H1 (cell line): Measurements from ENCODE around the gene ZHX3. TPM values are rescaled to one million over a fixed set of nuclear protein-coding genes. Genes with fewer than 3 reads are reported as not detected.

Experiments
- CTCF ChIA-PET: fragments of 300-600 bp; sonication (Branson Sonifier 250); formaldehyde crosslinking; loops from one replicate; lab custom pipeline; 2021; ENCODE audit not compliant: partially characterized antibody; lab: Charles Lee
- POLR2A ChIA-PET: fragments of 300-600 bp; sonication (Branson Sonifier 250); formaldehyde crosslinking; loops from one replicate; lab custom pipeline; 2021; ENCODE audit warnings: inconsistent platforms; ENCODE audit not compliant: partially characterized antibody; lab: Charles Lee
- DNase-seq, 2 experiments: peaks; one replicate each; pipeline versions ENCODE4 v3.0.0 to v3.0.0-alpha.2; 2010 to 2022; ENCODE audit warnings: low spot score in 2 of 2, low read depth in 1 of 2, mixed read lengths in 1 of 2
- FAIRE-seq: peaks from 2 replicates; lab custom pipeline; 2011; peaks lifted over from hg19 to GRCh38; lab: Jason Lieb, UNC
- H2AFZ ChIP-seq: 2 replicates; pipeline ENCODE4 v1.8.1; 2012; ENCODE audit warnings: low read length, inconsistent platforms
- H2AK5ac ChIP-seq: 2 replicates; pipeline ENCODE4 v1.6.1; 2013; ENCODE audit warnings: low read depth, low read length
- H2BK120ac ChIP-seq: replicated peaks from 2 replicates; pipeline ENCODE3; 2013; ENCODE audit warnings: low read depth, low read length, inconsistent platforms
- H2BK12ac ChIP-seq: 2 replicates; pipeline ENCODE4 v1.6.1; 2013; ENCODE audit warnings: low read depth, low read length
- H2BK15ac ChIP-seq: 2 replicates; pipeline ENCODE4 v1.6.1; 2013; ENCODE audit warnings: low read length
- H2BK20ac ChIP-seq: 2 replicates; pipeline ENCODE4 v1.6.1; 2013; ENCODE audit warnings: low read length
- H2BK5ac ChIP-seq: 2 replicates; pipeline ENCODE4 v1.6.1; 2013; ENCODE audit warnings: low read depth, low read length
- H3K14ac ChIP-seq: 2 replicates; pipeline ENCODE4 v1.6.1; 2013; ENCODE audit warnings: inconsistent platforms; ENCODE audit not compliant: insufficient read length
- H3K18ac ChIP-seq: 2 replicates; pipeline ENCODE4 v1.6.1; 2013; ENCODE audit warnings: low read length; ENCODE audit errors: extremely low read depth
- H3K23ac ChIP-seq: 2 replicates; pipeline ENCODE4 v1.6.1; 2013; ENCODE audit warnings: inconsistent platforms; ENCODE audit not compliant: insufficient read length
- H3K23me2 ChIP-seq: 2 replicates; pipeline ENCODE4 v1.6.1; 2013; ENCODE audit warnings: low read depth, low read length
- H3K27ac ChIP-seq: 2 replicates; pipeline ENCODE4 v1.6.1; 2011; ENCODE audit warnings: low read depth, low read length, inconsistent platforms
- H3K27me3 ChIP-seq, 4 experiments: replicated peaks in 1 of 4; 1 replicate in 1 of 4; 2 replicates in 3 of 4; pipeline versions ENCODE4 v1.6.1 to v1.8.1; 2011 to 2013; ENCODE audit warnings: low read length in 3 of 4, mild to moderate bottlenecking in 3 of 4, inconsistent platforms in 2 of 4, mixed read lengths in 2 of 4, moderate library complexity in 1 of 4; ENCODE audit not compliant: control insufficient read depth in 3 of 4, insufficient read depth in 3 of 4; ENCODE audit errors: extremely low read depth in 1 of 4
- H3K36me3 ChIP-seq, 4 experiments: 2 replicates each; pipeline versions ENCODE4 v1.6.1 to v1.8.1; 2011 to 2013; ENCODE audit warnings: mild to moderate bottlenecking in 4 of 4, low read length in 3 of 4, moderate library complexity in 2 of 4, control low read depth in 1 of 4, inconsistent platforms in 1 of 4; ENCODE audit not compliant: insufficient read depth in 4 of 4, control insufficient read depth in 2 of 4
- H3K4ac ChIP-seq: replicated peaks from 2 replicates; pipeline ENCODE3; 2013; ENCODE audit warnings: low read length, low read depth, mixed read lengths, inconsistent platforms; ENCODE audit not compliant: insufficient read length
- H3K4me1 ChIP-seq, 4 experiments: replicated peaks in 1 of 4; 1 replicate in 1 of 4; 2 replicates in 3 of 4; pipeline versions ENCODE4 v1.6.1 to v1.8.1; 2011 to 2013; ENCODE audit warnings: low read length in 3 of 4, inconsistent platforms in 2 of 4, mixed read lengths in 1 of 4; ENCODE audit not compliant: insufficient read depth in 4 of 4, control insufficient read depth in 3 of 4
- H3K4me2 ChIP-seq, 2 experiments: 2 replicates each; pipeline versions ENCODE4 v1.6.1 to v1.8.1; 2011 to 2013; ENCODE audit warnings: low read depth in 2 of 2, low read length in 2 of 2, control low read depth in 1 of 2, inconsistent platforms in 1 of 2, mild to moderate bottlenecking in 1 of 2; ENCODE audit not compliant: insufficient read depth in 1 of 2
- H3K4me3 ChIP-seq, 4 experiments: fragments of 200-600, 300-600 bp in 1 of 4; sonication (generic), shearing (Covaris generic), sonication (Bioruptor Twin) in 1 of 4; 2 replicates each; pipeline versions ENCODE4 v1.5.1 to v1.8.1; 2011 to 2016; ENCODE audit warnings: low read length in 4 of 4, low read depth in 3 of 4, control low read depth in 2 of 4, inconsistent platforms in 2 of 4, mild to moderate bottlenecking in 2 of 4, mixed read lengths in 1 of 4, moderate library complexity in 1 of 4; ENCODE audit not compliant: insufficient read depth in 2 of 4; ENCODE audit errors: extremely low read depth in 1 of 4
- H3K56ac ChIP-seq: replicated peaks from 2 replicates; pipeline ENCODE3; 2013; ENCODE audit warnings: low read depth, mild to moderate bottlenecking, mixed read lengths, low read length, inconsistent platforms; ENCODE audit not compliant: insufficient read length
- H3K79me1 ChIP-seq: 2 replicates; pipeline ENCODE4 v1.6.1; 2013; ENCODE audit warnings: low read depth, low read length, control low read depth
- H3K79me2 ChIP-seq, 2 experiments: 2 replicates each; pipeline versions ENCODE4 v1.6.1 to v1.8.1; 2012 to 2013; ENCODE audit warnings: low read length in 2 of 2, mild to moderate bottlenecking in 2 of 2, inconsistent platforms in 1 of 2; ENCODE audit not compliant: insufficient read depth in 2 of 2, control insufficient read depth in 1 of 2
- H3K9ac ChIP-seq, 4 experiments: replicated peaks in 1 of 4; 1 replicate in 1 of 4; 2 replicates in 3 of 4; pipeline versions ENCODE4 v1.6.1 to v1.8.1; 2011 to 2013; ENCODE audit warnings: low read depth in 3 of 4, low read length in 3 of 4, control low read depth in 2 of 4, mild to moderate bottlenecking in 2 of 4, moderate library complexity in 2 of 4, inconsistent platforms in 1 of 4; ENCODE audit errors: extremely low read depth in 1 of 4
- H3K9me3 ChIP-seq, 2 experiments: 2 replicates each; pipeline versions ENCODE4 v1.6.1 to v1.8.1; 2012 to 2013; ENCODE audit warnings: mild to moderate bottlenecking in 2 of 2, moderate library complexity in 2 of 2, control low read depth in 1 of 2, inconsistent platforms in 1 of 2, low read depth in 1 of 2, low read length in 1 of 2, mixed read lengths in 1 of 2; ENCODE audit not compliant: insufficient read depth in 2 of 2
- H4K20me1 ChIP-seq, 2 experiments: replicated peaks in 1 of 2; 2 replicates each; pipeline versions ENCODE3 to v1.8.1; 2011 to 2013; ENCODE audit warnings: inconsistent platforms in 2 of 2, low read length in 2 of 2, mild to moderate bottlenecking in 1 of 2; ENCODE audit not compliant: insufficient read depth in 2 of 2, control insufficient read depth in 1 of 2
- H4K5ac ChIP-seq: 2 replicates; pipeline ENCODE4 v1.6.1; 2013; ENCODE audit warnings: low read length, low read depth, mixed read lengths, inconsistent platforms; ENCODE audit not compliant: insufficient read length
- H4K8ac ChIP-seq: 2 replicates; pipeline ENCODE4 v1.8.0; 2013; ENCODE audit warnings: mild to moderate bottlenecking, moderate library complexity, low read length, inconsistent platforms; ENCODE audit not compliant: insufficient read depth; ENCODE audit errors: extremely low read depth
- H4K91ac ChIP-seq: replicated peaks from 2 replicates; pipeline ENCODE3; 2013; ENCODE audit warnings: low read length, mixed read lengths, inconsistent platforms; ENCODE audit not compliant: insufficient read length
- CBX5 ChIP-seq: fragments of 300-800, 300-1000 bp; sonication (generic); IDR thresholded peaks from 2 replicates; pipeline ENCODE4 v1.7.1; 2016; ENCODE audit warnings: antibody characterized with exemption, low read length, low read depth
- E2F6 ChIP-seq: IDR thresholded peaks from 2 replicates; pipeline ENCODE4 v1.6.1; 2012; ENCODE audit warnings: inconsistent platforms
- EGR1 ChIP-seq: IDR thresholded peaks from 2 replicates; pipeline ENCODE4 v1.6.1; 2011; ENCODE audit warnings: low read depth, low read length, borderline replicate concordance
- EZH2 ChIP-seq: fragments of 200-600 bp; sonication (generic); IDR thresholded peaks from 2 replicates; pipeline ENCODE4 v1.7.1; 2012; ENCODE audit warnings: low read depth, mild to moderate bottlenecking, moderate library complexity, low read length, inconsistent platforms; ENCODE audit not compliant: severe bottlenecking
- GTF2F1 ChIP-seq: IDR thresholded peaks from 2 replicates; pipeline ENCODE4 v1.6.1; 2012; ENCODE audit warnings: low read depth, low read length, improper control_type of control experiment, borderline replicate concordance
- JUND ChIP-seq: IDR thresholded peaks from 2 replicates; pipeline ENCODE4 v1.6.1; 2011; ENCODE audit warnings: mild to moderate bottlenecking, improper control_type of control experiment, low read length
- NANOG ChIP-seq: IDR thresholded peaks from 2 replicates; pipeline ENCODE4 v1.6.1; 2011; ENCODE audit warnings: low read length, low read depth, mild to moderate bottlenecking, inconsistent platforms; ENCODE audit not compliant: insufficient read depth, poor library complexity, severe bottlenecking
- NRF1 ChIP-seq: IDR thresholded peaks from 2 replicates; pipeline ENCODE4 v1.6.1; 2011; ENCODE audit warnings: mild to moderate bottlenecking, low read depth, low read length, improper control_type of control experiment
- POLR2AphosphoS5 ChIP-seq: IDR thresholded peaks from 2 replicates; pipeline ENCODE4 v1.6.1; 2011; ENCODE audit warnings: low read depth, low read length
- TAF1 ChIP-seq: IDR thresholded peaks from 2 replicates; pipeline ENCODE4 v1.6.1; 2011; ENCODE audit warnings: mild to moderate bottlenecking, low read depth, low read length
- TCF12 ChIP-seq: IDR thresholded peaks from 2 replicates; pipeline ENCODE4 v1.6.1; 2011; ENCODE audit warnings: low read depth, mild to moderate bottlenecking, low read length
- TEAD4 ChIP-seq: IDR thresholded peaks from 2 replicates; pipeline ENCODE4 v1.6.1; 2012; ENCODE audit warnings: low read depth, low read length, inconsistent platforms, mixed read lengths
- WGBS, 2 experiments: shearing (Covaris generic) in 1 of 2; methylation state at CpG; one replicate each; pipeline versions ENCODE4 v1.1.6 to v1.1.7; 2013 to 2015; ENCODE audit warnings: low lambda C conversion rate in 2 of 2, mixed read lengths in 2 of 2, inconsistent platforms in 1 of 2, low coverage in 1 of 2, missing lambda C conversion rate in 1 of 2; ENCODE audit not compliant: insufficient replicate concordance in 2 of 2, insufficient coverage in 1 of 2, insufficient read length in 1 of 2; ENCODE audit errors: extremely low coverage in 1 of 2, missing lambda C conversion rate in 1 of 2; 5-methylcytosine and 5-hydroxymethylcytosine counted together
- polyA plus RNA-seq, 7 experiments: library from polyadenylated mRNA; depleted of rRNA in 3 of 7; stranded (reverse) in 5 of 7; unstranded in 2 of 7; fragments of >200 nt in 5 of 7; fragments of 200-250 nt in 2 of 7; gene quantifications; 1 replicate in 5 of 7; 2 replicates in 1 of 7; 4 replicates in 1 of 7; pipeline versions ENCODE4 v1.2.1 to v1.2.3, GENCODE V29; 2011 to 2013; ENCODE audit warnings: missing spikeins in 2 of 7, mixed read lengths in 2 of 7
- total RNA-seq: library from RNA; stranded (reverse); fragmentation: NEBNext Ultra II Directional; extraction: Animal tissue kit (Norgen Biotek cat#: 25700); gene quantifications from 2 replicates; pipeline ENCODE4 v1.2.1, GENCODE V29; 2021

The ZHX3 gene
- total and polyA plus RNA-seq, 2 of the 8 experiments (the other 6 are each of a cell fraction or from before 2014, with no cell fraction given), result 1.00 to 7.8 TPM

- CTCF ChIA-PET, result interaction anchor here (0.7 to 8.6 kb wide), 5 partner anchors 9 to 97 kb away, joined by 3 to 68 read pairs (median 4); partner anchors contain the start of gene LPIN3
- Histone ChIP-seq H3K9me3 (no peaks in the 10 kb centered on the region), H3K27me3 (peaks cover 5 to 20% (median 15%) of the 10 kb centered on the region in 4 experiments; a peak in 6 of 7 replicates), H2BK12ac (no peak overlapping the region), H3K4me1 (peaks cover 0 to 4% (median 3%) of the 10 kb centered on the region in 4 experiments; a peak in 6 of 7 replicates), H3K9ac (no peak overlapping the region), H3K79me2 (no peaks in the 10 kb centered on the region), H2AFZ (no peak overlapping the region), H4K20me1 (peaks cover 0 to 1% of the 10 kb centered on the region in 2 experiments), H4K8ac (no peak overlapping the region), H4K5ac (no peak overlapping the region), H3K4me2 (no peak overlapping the region), H3K79me1 (no peaks in the 10 kb centered on the region), H2BK15ac (no peak overlapping the region), H3K23ac (no peak overlapping the region), H2AK5ac (no peak overlapping the region), H2BK5ac (no peak overlapping the region), H3K56ac (no peak overlapping the region), H3K4me3 (no peak overlapping the region), H4K91ac (no peak overlapping the region), H3K36me3 (no peaks in the 10 kb centered on the region), H3K18ac (no peak overlapping the region), H3K23me2 (no peaks in the 10 kb centered on the region), H3K27ac (no peak overlapping the region), H3K4ac (no peak overlapping the region), H2BK120ac (no peak overlapping the region), H2BK20ac (no peak overlapping the region), H3K14ac (no peak overlapping the region)
- no peak for DNase-seq
- FAIRE-seq, result no peak
- WGBS, 2 experiments, result 80% methylated on average over 2 of the region's 2 CpGs; no CpG with 5 or more reads in 1 of the 2 experiments
- POLR2A ChIA-PET, result interaction anchor here (1.2 kb wide), 1 partner anchor 115 kb away, joined by 3 read pairs; no protein-coding TSS in a partner anchor
- TF ChIP-seq NRF1 (no peak), TEAD4 (no peak), EZH2 (no peak), EGR1 (no peak), JUND (no peak), GTF2F1 (no peak), TCF12 (no peak), E2F6 (no peak), POLR2AphosphoS5 (no peak), TAF1 (no peak), NANOG (no peak), CBX5 (no peak)
Measured at GRCh38 chr20:41242807-41243206, 74.7 kb downstream of the ZHX3 start.
